WI38 (cell line): ENCODE data around the gene PM20D2.

Experiments used
- H3K4me3 ChIP-seq: 2 replicates; pipeline ENCODE4 v1.5.1; 2011; ENCODE audit warnings: low read depth, mild to moderate bottlenecking, control low read depth, low read length
- CTCF ChIP-seq: IDR thresholded peaks from 2 replicates; pipeline ENCODE4 v1.5.1; 2012; ENCODE audit warnings: low read depth, mild to moderate bottlenecking, control low read depth, low read length

Gene PM20D2

GRCh38 chr6:89187504-89187903, 41.6 kb downstream of the PM20D2 start:
- no peak overlapping the region for H3K4me3 ChIP-seq
- no peak for TF ChIP-seq CTCF

GRCh38 chr6:89190741-89191140, 44.9 kb downstream of the PM20D2 start:
- no peak for TF ChIP-seq CTCF
- no peak overlapping the region for H3K4me3 ChIP-seq

GRCh38 chr6:89194559-89194958, 48.7 kb downstream of the PM20D2 start:
- no peak overlapping the region for H3K4me3 ChIP-seq
- no peak for TF ChIP-seq CTCF

- no peak overlapping the region for H3K4me3 ChIP-seq
- TF ChIP-seq CTCF: no peak
These were observed 51.3 kb downstream of the PM20D2 start for GRCh38 chr6:89197141-89197540.

- TF ChIP-seq CTCF: no peak
- no peak overlapping the region for H3K4me3 ChIP-seq
These were observed 52.4 kb downstream of the PM20D2 start for GRCh38 chr6:89198235-89198634.

- TF ChIP-seq CTCF: no peak
- H3K4me3 ChIP-seq: no peak overlapping the region
These were observed 53.7 kb downstream of the PM20D2 start for GRCh38 chr6:89199579-89199978.

- TF ChIP-seq CTCF: no peak
- no peak overlapping the region for H3K4me3 ChIP-seq
These were observed 54.9 kb downstream of the PM20D2 start for GRCh38 chr6:89200706-89201215.
